Measurements from ENCODE around the gene NRSN2. TPM values are rescaled to one million over a fixed set of nuclear protein-coding genes. Genes with fewer than 3 reads are reported as not detected.

NRSN2 gene
- total and polyA plus RNA-seq, 2 of the 4 experiments (the other 2 are of a cell fraction), result 9.9 to 101 TPM

DNA sequence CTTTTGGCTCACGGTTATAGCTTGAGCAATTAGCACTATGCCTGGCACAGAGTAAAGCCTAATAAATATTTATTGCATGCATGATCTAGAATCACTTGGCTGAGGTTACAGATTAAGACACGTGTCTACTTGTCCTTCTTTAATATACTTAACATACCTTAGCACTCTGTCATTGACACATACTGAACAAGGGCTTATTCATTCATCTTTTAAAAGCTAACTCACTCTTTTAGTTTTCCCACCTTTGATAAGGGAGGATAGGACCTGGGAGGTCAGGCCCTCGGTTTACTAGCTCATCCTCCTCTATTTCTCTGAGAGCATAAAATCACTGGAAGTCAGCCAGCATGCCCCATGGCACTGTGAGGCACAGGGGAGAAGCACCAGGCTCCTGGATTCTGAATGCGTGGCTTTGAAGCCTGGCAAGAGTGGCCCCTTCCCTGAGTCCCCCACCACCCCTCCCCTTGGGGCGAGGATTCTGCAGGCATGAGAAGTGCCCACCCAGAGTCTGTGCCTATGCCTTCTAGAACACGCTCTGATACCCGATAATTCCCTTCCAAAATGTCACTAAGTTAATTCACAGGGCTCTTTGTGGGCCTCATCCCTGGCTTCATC lies 38.4 kb upstream of the NRSN2 start:
- peak overlapping the region; percentile 48; the same call in 1 of the 2 replicates for H3K4ac ChIP-seq (ENCODE audit: low read depth, low read length)
- peak overlapping the region; percentile 55; the same call in 1 of the 2 replicates for H4K5ac ChIP-seq (ENCODE audit: low read depth, low read length)
- no peak overlapping the region for H2BK5ac ChIP-seq (ENCODE audit: low read depth, low read length, poor library complexity, severe bottlenecking)
- peak overlapping the region; percentile 32; the same call in 1 of the 3 replicates for H2BK15ac ChIP-seq (ENCODE audit: low read depth, low read length)
- TF ChIP-seq FOS (IDR thresholded peaks at IDR 0.05; ENCODE audit: low read depth, low read length), result no peak
- no peak for TF ChIP-seq RFX5 (IDR thresholded peaks at IDR 0.05; ENCODE audit: low read depth, low read length)
- no peak for TF ChIP-seq MXI1 (IDR thresholded peaks at IDR 0.05; ENCODE audit: borderline replicate concordance, low read depth, low read length)
- H3K79me1 ChIP-seq (ENCODE audit: low read depth in 1 of 2, low read length in 2 of 2), result peaks cover 0 to 4% of the 10 kb centered on the region in 2 experiments; a peak in 1 of 4 replicates
- no peak for ATAC-seq (ENCODE audit: low read depth)
- no peaks in the 10 kb centered on the region for H4K20me1 ChIP-seq (ENCODE audit: insufficient read depth, low read length)
- no peak overlapping the region for H3K4me3 ChIP-seq (ENCODE audit: insufficient read depth, low read depth, low read length)
- H4K8ac ChIP-seq (ENCODE audit: low read depth in 2 of 2, low read length in 2 of 2), result peak overlapping the region; percentile 45 to 69; a peak in 3 of 4 replicates
- H3K23ac ChIP-seq (ENCODE audit: low read depth, low read length), result no peak overlapping the region
- no TSS peak for BruUV-seq (replicated peaks)
- peak overlapping the region; percentile 86; the same call in 1 of the 2 replicates for H2AK5ac ChIP-seq (ENCODE audit: low read depth, low read length)
- no peak for DNase-seq
- H3K27me3 ChIP-seq (ENCODE audit: control insufficient read depth, insufficient read depth, low read length), result no peaks in the 10 kb centered on the region
- peak overlapping the region; percentile 93; the same call in 1 of the 2 replicates for H2BK120ac ChIP-seq (ENCODE audit: low read depth, low read length)
- in situ Hi-C loops (cut with MboI; ENCODE audit: low sequenced_read_pairs) (no loop called here), intact Hi-C loops (cut with micrococcal nuclease) (no loop called here), dilution Hi-C loops (cut with HindIII; ENCODE audit: low sequenced_read_pairs, unreplicated experiment) (no loop called here)
- H3K27ac ChIP-seq (ENCODE audit: insufficient read depth, low read length), result no peak overlapping the region
- H3K56ac ChIP-seq (ENCODE audit: extremely low read depth, insufficient read depth, low read length), result no peak overlapping the region
- ChIA-PET POLR2A (ENCODE audit: unreplicated experiment) (no interaction called here), CTCF (no interaction called here)
- H3K4me1 ChIP-seq (ENCODE audit: control insufficient read depth, insufficient read depth, low read length), result peaks cover 6% of the 10 kb centered on the region
- WGBS, 2 experiments (ENCODE audit: extremely low coverage in 2 of 2, insufficient read length in 1 of 2), result 88% methylated on average over 3 of the region's 7 CpGs; no CpG with 5 or more reads in 1 of the 2 experiments
- H2AFZ ChIP-seq (replicated peaks; ENCODE audit: low read length, poor library complexity), result no peak overlapping the region
- peak overlapping the region; percentile 44; the same call in 1 of the 2 replicates for H4K91ac ChIP-seq (ENCODE audit: insufficient read depth, low read depth, low read length)
- no peaks in the 10 kb centered on the region for H3K9me3 ChIP-seq (ENCODE audit: control insufficient read depth, insufficient read depth, low read length)
- peak overlapping the region; percentile 95; the same call in 1 of the 2 replicates for H3K14ac ChIP-seq (replicated peaks; ENCODE audit: low read depth, low read length)
- H3K9me1 ChIP-seq (ENCODE audit: insufficient read depth, low read length), result peaks cover 7% of the 10 kb centered on the region; the same call in 1 of the 2 replicates
- H3K36me3 ChIP-seq (ENCODE audit: control insufficient read depth, insufficient read depth, low read length), result no peaks in the 10 kb centered on the region
- no peak overlapping the region for H2BK20ac ChIP-seq (ENCODE audit: low read depth, low read length)
- no peak overlapping the region for H3K4me2 ChIP-seq (ENCODE audit: low read depth, low read length)
- H3K18ac ChIP-seq (ENCODE audit: low read depth, low read length), result no peak overlapping the region
- H2AK9ac ChIP-seq (replicated peaks; ENCODE audit: low read depth, low read length, poor library complexity), result no peak overlapping the region
- H3K9ac ChIP-seq (ENCODE audit: low read depth, low read length), result no peak overlapping the region

Data from IMR-90 (cell line).